Natural killer cell (primary cell): Measurements from ENCODE around the gene CEBPG. TPM values are rescaled to one million over a fixed set of nuclear protein-coding genes. Genes with fewer than 3 reads are reported as not detected.

Source experiments
- ATAC-seq, 3 donors: fragments of 150-1000 bp in 2 of 3; fragments of 200-7000 bp in 1 of 3; cut with Tn5 transposase; 1 replicate in 1 of 3; 2 replicates in 2 of 3; pipeline ENCODE4 v1.10.0; 2021; ENCODE audit warnings: mild to moderate bottlenecking in 2 of 3, moderate library complexity in 2 of 3
- DNase-seq, 2 donors: peaks; one replicate each; pipeline versions ENCODE4 v3.0.0 to v3.0.0-alpha.2; 2013 to 2021; ENCODE audit warnings: mixed read lengths in 1 of 2
- H3K27ac ChIP-seq: one replicate; pipeline ENCODE4 v1.5.1; 2013; ENCODE audit warnings: mild to moderate bottlenecking, low read length
- H3K27me3 ChIP-seq: one replicate; pipeline ENCODE4 v1.6.1; 2013; ENCODE audit warnings: low read length; ENCODE audit not compliant: control insufficient read depth, insufficient read depth
- H3K36me3 ChIP-seq: one replicate; pipeline ENCODE4 v1.6.1; 2013; ENCODE audit warnings: low read length; ENCODE audit not compliant: control insufficient read depth, insufficient read depth
- H3K4me1 ChIP-seq: one replicate; pipeline ENCODE4 v1.6.1; 2013; ENCODE audit warnings: low read length; ENCODE audit not compliant: control insufficient read depth, insufficient read depth
- H3K4me3 ChIP-seq: one replicate; pipeline ENCODE4 v1.5.1; 2013; ENCODE audit warnings: low read length
- H3K9me3 ChIP-seq: one replicate; pipeline ENCODE4 v1.6.1; 2013; ENCODE audit warnings: low read length; ENCODE audit not compliant: control insufficient read depth, insufficient read depth
- H3K27ac Mint-ChIP-seq, 2 donors: one replicate each; pipeline ENCODE4 v1.8.0; 2022; ENCODE audit warnings: mild to moderate bottlenecking in 2 of 2, mixed read lengths in 2 of 2, moderate library complexity in 1 of 2
- H3K27me3 Mint-ChIP-seq, 2 donors: one replicate each; pipeline ENCODE4 v1.8.0; 2022; ENCODE audit warnings: low read depth in 2 of 2, mixed read lengths in 2 of 2
- H3K36me3 Mint-ChIP-seq: one replicate; pipeline ENCODE4 v1.8.0; 2022; ENCODE audit warnings: mixed read lengths
- H3K4me1 Mint-ChIP-seq, 2 donors: one replicate each; pipeline ENCODE4 v1.8.0; 2022; ENCODE audit warnings: mixed read lengths in 2 of 2
- H3K4me3 Mint-ChIP-seq: one replicate; pipeline ENCODE4 v1.8.0; 2022; ENCODE audit warnings: mild to moderate bottlenecking, moderate library complexity, mixed read lengths
- H3K9me3 Mint-ChIP-seq, 2 donors: one replicate each; pipeline ENCODE4 v1.8.0; 2022; ENCODE audit warnings: mixed read lengths in 2 of 2
- WGBS: methylation state at CpG from one replicate; pipeline ENCODE4 v1.1.7; 2013; ENCODE audit warnings: missing lambda C conversion rate; ENCODE audit not compliant: insufficient coverage; 5-methylcytosine and 5-hydroxymethylcytosine counted together
- intact Hi-C: fragments of 100-400 bp; cut with micrococcal nuclease; formaldehyde crosslinking; loops from one replicate; pipeline ENCODE4 v1.14.2; 2022
- total RNA-seq, 4 donors: library from RNA; stranded (reverse); fragments of 120-200 nt in 1 of 4; gene quantifications; one replicate each; pipeline versions ENCODE4 v1.2.3 to v1.2.4, GENCODE V29; 2013 to 2022
- TF ChIP-seq, protein P1 (sequence below): fragments of 200-600 bp; IDR thresholded peaks from one replicate; pipeline ENCODE4 v1.8.0; 2022; ENCODE audit warnings: antibody characterized with exemption

Gene CEBPG
- total RNA-seq, 3 donors from 2014 or later (not counting 1 experiment from before 2014, with no cell fraction given): 22.3 to 28.1 (median 23.9) TPM

- no peaks in the 10 kb centered on the region for H3K9me3 Mint-ChIP-seq
- H3K4me3 Mint-ChIP-seq: no peak overlapping the region
- H3K4me1 ChIP-seq: peaks cover 11% of the 10 kb centered on the region
- no peaks in the 10 kb centered on the region for H3K27me3 Mint-ChIP-seq
- H3K9me3 ChIP-seq: no peaks in the 10 kb centered on the region
- TF ChIP-seq, protein P1, sequence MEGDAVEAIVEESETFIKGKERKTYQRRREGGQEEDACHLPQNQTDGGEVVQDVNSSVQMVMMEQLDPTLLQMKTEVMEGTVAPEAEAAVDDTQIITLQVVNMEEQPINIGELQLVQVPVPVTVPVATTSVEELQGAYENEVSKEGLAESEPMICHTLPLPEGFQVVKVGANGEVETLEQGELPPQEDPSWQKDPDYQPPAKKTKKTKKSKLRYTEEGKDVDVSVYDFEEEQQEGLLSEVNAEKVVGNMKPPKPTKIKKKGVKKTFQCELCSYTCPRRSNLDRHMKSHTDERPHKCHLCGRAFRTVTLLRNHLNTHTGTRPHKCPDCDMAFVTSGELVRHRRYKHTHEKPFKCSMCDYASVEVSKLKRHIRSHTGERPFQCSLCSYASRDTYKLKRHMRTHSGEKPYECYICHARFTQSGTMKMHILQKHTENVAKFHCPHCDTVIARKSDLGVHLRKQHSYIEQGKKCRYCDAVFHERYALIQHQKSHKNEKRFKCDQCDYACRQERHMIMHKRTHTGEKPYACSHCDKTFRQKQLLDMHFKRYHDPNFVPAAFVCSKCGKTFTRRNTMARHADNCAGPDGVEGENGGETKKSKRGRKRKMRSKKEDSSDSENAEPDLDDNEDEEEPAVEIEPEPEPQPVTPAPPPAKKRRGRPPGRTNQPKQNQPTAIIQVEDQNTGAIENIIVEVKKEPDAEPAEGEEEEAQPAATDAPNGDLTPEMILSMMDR: no peak
- H3K36me3 ChIP-seq: no peaks in the 10 kb centered on the region
- WGBS: 93% methylated on average over 24 of the region's 24 CpGs
- no peak overlapping the region for H3K27ac ChIP-seq
- no peak for ATAC-seq
- no peak overlapping the region for H3K27ac Mint-ChIP-seq
- H3K4me3 ChIP-seq: no peak overlapping the region
- no peaks in the 10 kb centered on the region for H3K36me3 Mint-ChIP-seq
- intact Hi-C loops: no loop called here
- H3K27me3 ChIP-seq: no peaks in the 10 kb centered on the region
- peaks cover 6 to 9% of the 10 kb centered on the region in 2 donors for H3K4me1 Mint-ChIP-seq
- no peak for DNase-seq
Observed at GRCh38 chr19:33426621-33427361, 53.3 kb downstream of the CEBPG start.

GRCh38 chr19:33427801-33428626 is 54.5 kb downstream of the CEBPG start:
- intact Hi-C loops: no loop called here
- Mint-ChIP-seq H3K27ac (no peak overlapping the region), H3K9me3 (no peaks in the 10 kb centered on the region), H3K27me3 (no peaks in the 10 kb centered on the region), H3K4me3 (no peak overlapping the region), H3K36me3 (no peaks in the 10 kb centered on the region), H3K4me1 (peaks cover 6 to 9% of the 10 kb centered on the region in 2 donors)
- Histone ChIP-seq H3K27ac (no peak overlapping the region), H3K4me3 (no peak overlapping the region), H3K36me3 (no peaks in the 10 kb centered on the region), H3K27me3 (no peaks in the 10 kb centered on the region), H3K9me3 (no peaks in the 10 kb centered on the region), H3K4me1 (peaks cover 11% of the 10 kb centered on the region)
- WGBS: 96% methylated on average over 21 of the region's 22 CpGs
- DNase-seq (no peak), ATAC-seq (no peak)
- TF ChIP-seq, protein P1: no peak

DNA sequence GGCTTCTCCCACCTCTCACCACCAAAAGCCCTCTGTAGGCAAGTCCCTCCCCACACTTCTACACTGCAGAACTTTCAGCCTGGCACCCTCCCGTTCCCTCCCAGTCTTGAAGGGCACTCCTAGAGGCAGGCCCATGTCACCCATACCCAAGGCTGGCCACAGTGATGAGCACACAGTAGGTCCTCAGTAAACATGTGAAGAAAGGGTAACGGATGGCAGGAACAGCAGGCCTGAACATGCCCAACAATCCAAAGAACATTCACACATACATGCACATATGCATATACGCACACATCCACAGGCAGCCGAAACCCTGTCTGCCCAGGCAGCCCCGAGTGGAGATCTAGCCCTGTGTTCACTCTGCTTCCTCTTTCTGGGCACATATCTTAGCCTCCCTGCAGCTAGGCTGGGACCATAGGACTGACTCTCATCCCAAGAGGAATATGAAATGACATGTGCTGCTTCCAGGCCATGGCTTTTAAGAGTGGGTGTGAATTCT is 55.2 kb downstream of the CEBPG start:
- Mint-ChIP-seq H3K27ac (no peak overlapping the region), H3K9me3 (no peaks in the 10 kb centered on the region), H3K36me3 (no peaks in the 10 kb centered on the region), H3K27me3 (no peaks in the 10 kb centered on the region), H3K4me1 (peaks cover 6 to 9% of the 10 kb centered on the region in 2 donors), H3K4me3 (no peak overlapping the region)
- 90% methylated on average over 5 of the region's 5 CpGs for WGBS
- ATAC-seq: no peak
- H3K27me3 ChIP-seq: no peaks in the 10 kb centered on the region
- peaks cover 11% of the 10 kb centered on the region for H3K4me1 ChIP-seq
- DNase-seq: no peak
- intact Hi-C loops: no loop called here
- TF ChIP-seq, protein P1: no peak
- no peaks in the 10 kb centered on the region for H3K36me3 ChIP-seq
- no peak overlapping the region for H3K27ac ChIP-seq
- H3K4me3 ChIP-seq: no peak overlapping the region
- H3K9me3 ChIP-seq: no peaks in the 10 kb centered on the region
